HG03442 (cell line): ENCODE data around the gene FXYD5.

Experiments used
- ATAC-seq: cut with Tn5 transposase; IDR thresholded peaks from one replicate; pipeline ENCODE4 v1.9.1; 2021; ENCODE audit warnings: mild to moderate bottlenecking, moderate library complexity; ENCODE audit not compliant: unreplicated experiment

The FXYD5 gene

GRCh38 chr19:35155441-35155840 is 906 bp downstream of the FXYD5 start:
- ATAC-seq: no peak

- no peak for ATAC-seq
Observed at GRCh38 chr19:35155981-35156672, 1.6 kb downstream of the FXYD5 start.

GRCh38 chr19:35156673-35157014 is 2.1 kb downstream of the FXYD5 start:
- ATAC-seq: no peak

GRCh38 chr19:35157431-35157830 is 2.9 kb downstream of the FXYD5 start:
- ATAC-seq: no peak

- no peak for ATAC-seq
Observed at GRCh38 chr19:35159606-35160005, 5.1 kb downstream of the FXYD5 start.

- ATAC-seq: no peak
Observed at GRCh38 chr19:35160629-35161433, 6.3 kb downstream of the FXYD5 start.

- ATAC-seq: no peak
Observed at GRCh38 chr19:35161434-35161743, 6.9 kb downstream of the FXYD5 start.

GRCh38 chr19:35162471-35163326 is 8.2 kb downstream of the FXYD5 start:
- no peak for ATAC-seq

- no peak for ATAC-seq
Observed at GRCh38 chr19:35164418-35164817, 9.9 kb downstream of the FXYD5 start.

- no peak for ATAC-seq
Observed at GRCh38 chr19:35165200-35166058, 10.9 kb downstream of the FXYD5 start.

- no peak for ATAC-seq
Observed at GRCh38 chr19:35166100-35167063, 11.8 kb downstream of the FXYD5 start.

GRCh38 chr19:35167251-35168119 is 12.9 kb downstream of the FXYD5 start:
- ATAC-seq: no peak

- ATAC-seq: no peak
Observed at GRCh38 chr19:35168196-35168595, 13.7 kb downstream of the FXYD5 start.

- ATAC-seq: no peak
Observed at GRCh38 chr19:35169221-35169995, 14.9 kb downstream of the FXYD5 start.

- no peak for ATAC-seq
Observed at GRCh38 chr19:35170359-35171061, 16.0 kb downstream of the FXYD5 start.

- no peak for ATAC-seq
Observed at GRCh38 chr19:35171730-35172129, 17.2 kb downstream of the FXYD5 start.

- ATAC-seq: no peak
Observed at GRCh38 chr19:35174226-35174625, 19.7 kb downstream of the FXYD5 start.
